Muscle of arm (tissue), 12 donors: ENCODE measurements around the gene VAT1L. TPM values are rescaled to one million over a fixed set of nuclear protein-coding genes. Genes with fewer than 3 reads are reported as not detected.

Experiments
- DNase-seq: peaks from one replicate; pipeline ENCODE4 v3.0.0-alpha.2; 2013
- polyA plus RNA-seq, 12 donors: library from polyadenylated mRNA; unstranded; fragments of 120-200 nt; gene quantifications; one replicate each; pipeline ENCODE4 v1.2.1, GENCODE V29; 2013; ENCODE audit not compliant: insufficient read length in 12 of 12

The VAT1L gene
- polyA plus RNA-seq, 12 donors: 3.2 to 13.2 (median 6.6) TPM; not detected in 1

GRCh38 chr16:77948835-77949234 lies 160.5 kb downstream of the VAT1L start:
- DNase-seq: no peak

GRCh38 chr16:77949445-77949844 lies 161.1 kb downstream of the VAT1L start:
- no peak for DNase-seq

GRCh38 chr16:77951788-77952187 lies 163.4 kb downstream of the VAT1L start:
- DNase-seq: no peak

- DNase-seq: no peak
Observed at GRCh38 chr16:77955127-77955526, 166.8 kb downstream of the VAT1L start.

- no peak for DNase-seq
Observed at GRCh38 chr16:77956231-77956630, 167.9 kb downstream of the VAT1L start.

- no peak for DNase-seq
Observed at GRCh38 chr16:77960766-77961165, 172.4 kb downstream of the VAT1L start.

GRCh38 chr16:77961814-77962213 lies 173.4 kb downstream of the VAT1L start:
- no peak for DNase-seq

- DNase-seq: no peak
Observed at GRCh38 chr16:77962689-77963088, 174.3 kb downstream of the VAT1L start.

- no peak for DNase-seq
Observed at GRCh38 chr16:77963185-77964044, 175.1 kb downstream of the VAT1L start.

- no peak for DNase-seq
Observed at GRCh38 chr16:77965346-77965745, 177.0 kb downstream of the VAT1L start.

GRCh38 chr16:77967054-77967904 lies 178.9 kb downstream of the VAT1L start:
- no peak for DNase-seq

GRCh38 chr16:77969861-77970260 lies 181.5 kb downstream of the VAT1L start:
- no peak for DNase-seq

GRCh38 chr16:77970371-77970770 lies 182.0 kb downstream of the VAT1L start:
- DNase-seq: no peak

GRCh38 chr16:77971306-77972061 lies 183.1 kb downstream of the VAT1L start:
- DNase-seq: peak; percentile 76

- no peak for DNase-seq
Observed at GRCh38 chr16:77972062-77972392, 183.7 kb downstream of the VAT1L start.

- no peak for DNase-seq
Observed at GRCh38 chr16:77974883-77975282, 186.5 kb downstream of the VAT1L start.

- DNase-seq: no peak
Observed at GRCh38 chr16:77975942-77976341, 187.6 kb downstream of the VAT1L start.

GRCh38 chr16:77977339-77977738 lies 189.0 kb downstream of the VAT1L start:
- no peak for DNase-seq

GRCh38 chr16:77985111-77985510 lies 196.7 kb downstream of the VAT1L start:
- no peak for DNase-seq

- no peak for DNase-seq
Observed at GRCh38 chr16:77986011-77986740, 197.8 kb downstream of the VAT1L start.

GRCh38 chr16:77987810-77988209 lies 199.4 kb downstream of the VAT1L start:
- DNase-seq: peak; percentile 64

GRCh38 chr16:77989846-77990245 lies 201.5 kb downstream of the VAT1L start:
- no peak for DNase-seq
